ENCODE results near the gene ST3GAL5. TPM values are rescaled to one million over a fixed set of nuclear protein-coding genes. Genes with fewer than 3 reads are reported as not detected.
"Not testable (repeated sequence)": the region's sequence is repeated elsewhere in the genome, so short reads cannot be mapped to it uniquely, and the experiment has no call there.

Gene ST3GAL5
- polyA plus RNA-seq (ENCODE audit: insufficient read length in 4 of 4): 10 to 100 TPM; 10.8 to 13.1 (median 11.3) TPM

- DNase-seq (ENCODE audit: low read depth in 4 of 4, low spot score in 3 of 4): peak; percentile 56 to 76 (median 73)
These were observed at the start of gene ST3GAL5 for GRCh38 chr2:85888684-85889626. Gene ST3GAL5, minus strand, starts transcription at chr2:85888990. Its CDS starts 85 bp downstream, at chr2:85888905.

- DNase-seq (ENCODE audit: low read depth in 4 of 4, low spot score in 3 of 4): no peak
These were observed 49.7 kb upstream of the ST3GAL5 start for GRCh38 chr2:85938456-85938855.

- no peak for DNase-seq (ENCODE audit: low read depth in 4 of 4, low spot score in 3 of 4)
These were observed 48.3 kb upstream of the ST3GAL5 start for GRCh38 chr2:85937069-85937439.

GRCh38 chr2:85936421-85937068 lies 47.8 kb upstream of the ST3GAL5 start:
- DNase-seq (ENCODE audit: low read depth in 4 of 4, low spot score in 3 of 4): no peak

GRCh38 chr2:85935746-85936208 lies 47.0 kb upstream of the ST3GAL5 start:
- DNase-seq (ENCODE audit: low read depth in 4 of 4, low spot score in 3 of 4): no peak

- no peak for DNase-seq (ENCODE audit: low read depth in 4 of 4, low spot score in 3 of 4)
These were observed 46.5 kb upstream of the ST3GAL5 start for GRCh38 chr2:85935170-85935745.

GRCh38 chr2:85933753-85934594 lies 45.2 kb upstream of the ST3GAL5 start:
- DNase-seq (ENCODE audit: low read depth in 4 of 4, low spot score in 3 of 4): no peak

GRCh38 chr2:85931151-85931550 lies 42.4 kb upstream of the ST3GAL5 start:
- DNase-seq (ENCODE audit: low read depth in 4 of 4, low spot score in 3 of 4): not testable (repeated sequence)

- DNase-seq (ENCODE audit: low read depth in 4 of 4, low spot score in 3 of 4): no peak
These were observed 41.6 kb upstream of the ST3GAL5 start for GRCh38 chr2:85930129-85931124.

GRCh38 chr2:85929096-85930050 lies 40.6 kb upstream of the ST3GAL5 start:
- no peak for DNase-seq (ENCODE audit: low read depth in 4 of 4, low spot score in 3 of 4)

- no peak for DNase-seq (ENCODE audit: low read depth in 4 of 4, low spot score in 3 of 4)
These were observed 38.3 kb upstream of the ST3GAL5 start for GRCh38 chr2:85926931-85927661.

- DNase-seq (ENCODE audit: low read depth in 4 of 4, low spot score in 3 of 4): no peak
These were observed 37.7 kb upstream of the ST3GAL5 start for GRCh38 chr2:85926526-85926925.

- DNase-seq (ENCODE audit: low read depth in 4 of 4, low spot score in 3 of 4): no peak
These were observed 36.5 kb upstream of the ST3GAL5 start for GRCh38 chr2:85925216-85925671.

- DNase-seq (ENCODE audit: low read depth in 4 of 4, low spot score in 3 of 4): no peak
These were observed 35.7 kb upstream of the ST3GAL5 start for GRCh38 chr2:85924522-85924921.

- DNase-seq (ENCODE audit: low read depth in 4 of 4, low spot score in 3 of 4): no peak
These were observed 33.4 kb upstream of the ST3GAL5 start for GRCh38 chr2:85922199-85922598.

- DNase-seq (ENCODE audit: low read depth in 4 of 4, low spot score in 3 of 4): no peak
These were observed 32.9 kb upstream of the ST3GAL5 start for GRCh38 chr2:85921659-85922058.
